Adipocyte (in vitro differentiated cells): ENCODE measurements around the gene GNMT.
A peak's percentile ranks its signal among the peaks of the same experiment; 100 is the strongest.

Source experiments
- DNase-seq: peaks from one replicate; pipeline ENCODE4 v3.0.0-alpha.2; 2015; ENCODE audit warnings: low read depth
- H3K27me3 ChIP-seq: replicated peaks from 2 replicates; pipeline ENCODE4 v1.7.0; 2013; ENCODE audit warnings: mild to moderate bottlenecking, low read length, moderate library complexity; ENCODE audit not compliant: control insufficient read depth, insufficient read depth
- H3K36me3 ChIP-seq: 2 replicates; pipeline ENCODE4 v1.7.0; 2013; ENCODE audit warnings: low read length, mild to moderate bottlenecking, moderate library complexity; ENCODE audit not compliant: control insufficient read depth, insufficient read depth, severe bottlenecking
- H3K4me1 ChIP-seq: 2 replicates; pipeline ENCODE4 v1.7.0; 2013; ENCODE audit warnings: mild to moderate bottlenecking, low read length, moderate library complexity; ENCODE audit not compliant: control insufficient read depth, insufficient read depth
- H3K4me3 ChIP-seq: 2 replicates; pipeline ENCODE4 v1.7.0; 2013; ENCODE audit warnings: mild to moderate bottlenecking, low read length, moderate library complexity
- H3K9ac ChIP-seq: 2 replicates; pipeline ENCODE4 v1.7.0; 2013; ENCODE audit warnings: mild to moderate bottlenecking, low read length, moderate library complexity
- H3K9me3 ChIP-seq: 2 replicates; pipeline ENCODE4 v1.7.0; 2013; ENCODE audit warnings: mild to moderate bottlenecking, low read length, moderate library complexity; ENCODE audit not compliant: control insufficient read depth

The GNMT gene

DNA sequence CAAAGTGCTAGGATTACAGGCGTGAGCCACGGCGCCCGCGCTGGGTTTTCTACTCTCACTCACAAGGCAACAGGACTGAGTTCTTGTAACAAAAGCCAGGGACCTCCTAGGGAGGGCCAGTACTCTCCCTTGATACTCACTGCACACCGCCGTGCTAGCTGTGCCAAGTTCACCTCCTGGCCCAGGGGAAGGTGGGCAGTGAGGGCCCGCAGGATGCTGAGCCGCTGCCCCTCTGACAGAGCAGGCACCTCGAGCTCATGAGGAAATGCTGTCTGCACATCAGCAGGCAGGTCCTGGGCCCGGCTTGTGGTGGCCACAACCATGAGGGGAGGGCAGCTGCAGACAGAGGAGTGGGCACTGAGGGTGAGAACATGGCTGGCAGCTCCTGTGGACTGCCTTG, 6.7 kb downstream of the GNMT start:
- Histone ChIP-seq H3K9me3 (no peaks in the 10 kb centered on the region), H3K36me3 (peaks cover 25% of the 10 kb centered on the region), H3K27me3 (no peaks in the 10 kb centered on the region), H3K9ac (no peak overlapping the region), H3K4me1 (peaks cover 12% of the 10 kb centered on the region), H3K4me3 (no peak overlapping the region)
- DNase-seq, result no peak

DNA sequence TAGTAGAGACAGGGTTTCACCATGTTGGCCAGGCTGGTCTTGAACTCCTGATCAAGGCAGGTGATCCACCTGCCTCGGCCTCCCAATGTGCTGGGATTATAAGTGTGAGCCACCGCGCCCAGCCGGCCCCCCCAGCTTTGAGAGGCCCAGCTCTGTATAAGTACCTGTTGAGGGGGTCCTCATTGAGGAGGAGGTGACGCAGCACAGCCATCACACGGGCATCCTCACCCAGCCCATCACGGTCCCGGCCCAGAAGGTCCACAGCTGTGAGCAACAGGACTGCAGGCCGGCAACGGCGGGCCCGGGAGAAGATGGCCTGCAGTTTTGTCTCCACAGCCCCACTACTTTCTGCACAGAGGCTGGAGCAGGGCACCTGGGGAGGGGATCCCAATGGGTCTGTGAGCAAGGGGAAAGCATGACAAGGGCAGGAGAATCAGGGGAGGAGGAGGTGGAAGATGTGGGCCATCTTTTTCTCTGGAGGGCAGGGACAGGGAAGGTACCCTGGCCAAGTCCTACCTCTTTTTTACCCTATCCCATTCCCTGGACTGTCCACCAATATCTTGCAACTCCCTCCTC, 7.7 kb downstream of the GNMT start:
- no peak overlapping the region for H3K9ac ChIP-seq
- H3K4me3 ChIP-seq, result no peak overlapping the region
- peaks cover 25% of the 10 kb centered on the region for H3K36me3 ChIP-seq
- H3K4me1 ChIP-seq, result peaks cover 12% of the 10 kb centered on the region
- H3K9me3 ChIP-seq, result no peaks in the 10 kb centered on the region
- no peak for DNase-seq
- H3K27me3 ChIP-seq, result no peaks in the 10 kb centered on the region

GRCh38 chr6:42968783-42969182, 8.2 kb downstream of the GNMT start:
- Histone ChIP-seq H3K9ac (no peak overlapping the region), H3K27me3 (no peaks in the 10 kb centered on the region), H3K36me3 (peaks cover 25% of the 10 kb centered on the region), H3K9me3 (no peaks in the 10 kb centered on the region), H3K4me3 (no peak overlapping the region), H3K4me1 (peaks cover 12% of the 10 kb centered on the region)
- no peak for DNase-seq

- Histone ChIP-seq H3K9me3 (no peaks in the 10 kb centered on the region), H3K4me1 (peaks cover 12% of the 10 kb centered on the region), H3K9ac (no peak overlapping the region), H3K4me3 (no peak overlapping the region), H3K27me3 (no peaks in the 10 kb centered on the region), H3K36me3 (peaks cover 22% of the 10 kb centered on the region)
- DNase-seq, result no peak
Observed at GRCh38 chr6:42969431-42969830, 8.9 kb downstream of the GNMT start.

GRCh38 chr6:42969934-42970333, 9.4 kb downstream of the GNMT start:
- Histone ChIP-seq H3K9me3 (no peaks in the 10 kb centered on the region), H3K9ac (no peak overlapping the region), H3K36me3 (peaks cover 17% of the 10 kb centered on the region), H3K4me3 (no peak overlapping the region), H3K4me1 (peaks cover 12% of the 10 kb centered on the region), H3K27me3 (no peaks in the 10 kb centered on the region)
- no peak for DNase-seq

DNA sequence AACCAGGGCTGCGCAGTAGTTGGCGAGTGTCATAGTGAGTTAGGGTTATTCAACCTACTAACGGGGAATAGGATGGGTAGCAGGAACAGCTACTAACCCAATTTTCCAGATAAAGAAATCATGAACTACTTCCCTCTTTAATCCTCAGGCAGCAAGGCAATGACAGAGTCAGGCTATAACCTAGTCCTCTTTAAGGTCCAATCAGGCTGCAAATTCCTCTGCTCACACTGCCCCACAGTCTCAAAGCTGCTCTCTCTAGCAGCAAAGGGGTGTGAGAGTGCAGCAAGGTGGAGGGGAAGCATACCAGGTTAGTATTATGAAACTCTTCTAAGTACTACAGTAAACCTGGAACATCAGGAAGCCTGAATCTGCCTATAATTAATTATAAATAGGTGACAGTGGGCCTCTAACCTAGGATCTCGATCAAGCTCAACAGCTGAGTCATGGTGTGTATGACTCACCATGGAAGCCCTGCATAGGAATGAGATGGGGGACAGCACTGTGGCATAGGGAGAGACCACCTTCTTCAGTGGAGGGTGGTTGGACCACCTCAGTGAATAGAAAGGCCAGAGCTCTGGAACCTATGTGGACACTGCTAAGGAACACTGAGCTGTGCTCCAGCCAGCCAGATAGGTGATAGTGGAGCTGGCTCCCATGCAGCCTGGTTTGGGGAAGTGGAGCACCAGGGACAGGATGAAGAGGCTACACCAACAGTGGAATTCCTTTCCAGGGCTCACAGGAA, 10.5 kb downstream of the GNMT start:
- Histone ChIP-seq H3K9ac (no peak overlapping the region), H3K4me3 (no peak overlapping the region), H3K36me3 (peaks cover 15% of the 10 kb centered on the region), H3K9me3 (no peaks in the 10 kb centered on the region), H3K4me1 (peaks cover 12% of the 10 kb centered on the region), H3K27me3 (no peaks in the 10 kb centered on the region)
- peak; percentile 36 for DNase-seq

- peaks cover 16% of the 10 kb centered on the region for H3K4me1 ChIP-seq
Observed at GRCh38 chr6:42971746-42972327, 11.3 kb downstream of the GNMT start.

DNA sequence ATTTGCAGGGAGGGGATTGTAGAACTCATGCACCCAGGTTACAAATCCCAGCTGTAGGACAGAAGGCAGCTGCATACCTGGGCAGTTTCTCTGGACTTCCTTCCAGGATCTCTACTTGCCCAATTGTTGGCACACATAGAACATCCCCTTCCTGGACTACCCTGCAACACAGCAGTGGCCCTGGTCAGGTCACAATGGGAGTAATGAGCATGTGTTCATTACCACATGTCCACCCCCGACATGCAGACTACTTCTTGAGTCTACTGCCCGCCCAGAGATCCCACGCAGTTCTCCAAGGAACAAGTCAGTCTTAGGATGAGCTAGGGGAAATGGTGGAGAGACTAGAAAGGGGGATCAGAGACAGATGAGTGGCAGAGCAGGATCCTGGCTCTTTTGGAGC, 13.4 kb downstream of the GNMT start:
- Histone ChIP-seq H3K36me3 (no peaks in the 10 kb centered on the region), H3K9me3 (no peaks in the 10 kb centered on the region), H3K4me1 (peaks cover 30% of the 10 kb centered on the region), H3K4me3 (no peak overlapping the region), H3K9ac (no peak overlapping the region), H3K27me3 (no peaks in the 10 kb centered on the region)
- no peak for DNase-seq

More at GRCh38 chr6:42971746-42972327, 11.3 kb downstream of the GNMT start:
- H3K9me3 ChIP-seq, result no peaks in the 10 kb centered on the region
- no peak for DNase-seq
- H3K9ac ChIP-seq, result no peak overlapping the region
- no peaks in the 10 kb centered on the region for H3K27me3 ChIP-seq
- H3K4me3 ChIP-seq, result no peak overlapping the region
- H3K36me3 ChIP-seq, result peaks cover 9% of the 10 kb centered on the region

DNA sequence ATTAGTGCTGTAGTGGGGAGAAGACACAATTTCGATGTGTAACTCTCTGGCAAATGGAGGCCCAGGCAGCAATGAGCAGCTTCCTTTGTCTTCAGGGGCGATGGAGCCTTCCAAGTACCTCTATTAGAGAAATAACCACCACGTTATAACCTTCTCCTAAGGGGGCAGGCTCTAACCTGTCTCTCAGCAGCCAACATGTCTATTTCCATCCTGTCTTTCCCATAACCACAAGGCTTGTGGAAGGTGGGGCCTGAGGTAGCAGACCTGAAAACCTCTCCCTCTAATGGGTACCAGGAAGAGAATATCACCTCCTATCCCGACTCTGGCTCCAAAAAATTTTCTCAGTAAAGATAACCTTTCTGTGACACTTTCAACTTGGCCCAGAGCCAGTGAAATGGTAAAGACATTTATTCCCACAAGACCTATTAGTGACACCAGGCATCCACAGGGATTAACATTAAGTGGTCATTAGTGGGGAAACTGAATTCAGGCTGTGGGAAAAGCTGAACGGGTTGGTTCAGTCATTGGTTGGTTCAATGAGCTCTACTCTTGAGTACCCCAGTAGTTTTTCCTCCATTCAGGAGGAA, 14.5 kb downstream of the GNMT start:
- no peaks in the 10 kb centered on the region for H3K36me3 ChIP-seq
- no peak overlapping the region for H3K4me3 ChIP-seq
- DNase-seq, result no peak
- no peaks in the 10 kb centered on the region for H3K27me3 ChIP-seq
- H3K4me1 ChIP-seq, result peaks cover 39% of the 10 kb centered on the region
- H3K9me3 ChIP-seq, result no peaks in the 10 kb centered on the region
- no peak overlapping the region for H3K9ac ChIP-seq

DNA sequence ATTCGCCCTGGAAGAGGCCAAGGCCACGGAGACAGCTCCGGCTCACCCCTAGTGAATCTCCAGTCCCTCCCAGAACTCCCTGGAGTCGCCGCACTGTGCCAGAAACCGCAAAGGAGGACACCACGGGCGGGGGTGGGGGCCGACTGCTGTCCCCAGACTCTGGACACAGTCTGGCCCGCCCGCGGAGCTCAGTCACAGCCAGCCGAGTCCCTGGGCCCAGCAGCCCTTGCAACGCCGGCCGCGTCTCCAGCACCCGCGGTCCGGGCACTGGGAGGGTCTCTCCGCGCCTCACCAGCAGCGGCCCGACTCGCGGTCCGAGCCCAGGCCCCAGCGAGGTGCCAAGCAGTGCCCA, 17.9 kb downstream of the GNMT start:
- Histone ChIP-seq H3K36me3 (no peaks in the 10 kb centered on the region), H3K9ac (peak overlapping the region; percentile 96), H3K4me1 (peaks cover 27% of the 10 kb centered on the region), H3K9me3 (no peaks in the 10 kb centered on the region), H3K4me3 (peak overlapping the region; percentile 86), H3K27me3 (no peaks in the 10 kb centered on the region)
- DNase-seq, result peak; percentile 57

DNA sequence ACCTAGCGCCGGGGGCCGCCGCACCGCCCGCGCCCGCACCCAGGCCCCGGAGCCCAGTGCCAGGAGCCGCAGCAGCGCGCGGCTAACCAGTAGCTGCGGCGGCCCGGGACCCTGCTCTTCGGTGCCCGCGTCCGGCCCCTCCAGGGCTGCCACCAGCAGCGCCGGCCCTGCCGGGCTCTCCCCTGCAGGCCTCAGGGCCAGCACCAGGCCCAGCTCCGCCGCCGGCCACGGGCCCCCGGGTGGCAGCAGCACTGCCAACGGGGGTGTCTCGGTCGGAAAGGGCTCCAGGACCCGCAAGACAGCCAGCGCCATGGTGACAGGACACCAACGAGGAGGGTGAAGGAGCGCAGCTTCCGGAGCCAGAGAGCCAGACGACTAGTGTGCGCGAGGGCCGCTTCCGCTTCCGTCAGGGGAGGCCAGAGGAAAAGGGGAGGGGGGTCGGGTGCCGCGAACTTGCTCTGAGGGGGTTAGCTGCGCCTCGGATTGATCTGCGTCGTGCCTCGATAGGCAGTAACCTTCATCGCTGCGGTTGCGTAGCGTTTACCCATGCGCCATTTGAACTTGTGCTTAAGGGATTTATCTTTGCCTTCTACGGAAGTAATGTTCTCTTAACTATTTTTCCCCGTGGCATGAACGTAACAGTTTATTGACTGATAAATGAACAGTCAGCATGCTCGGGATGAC, 18.4 kb downstream of the GNMT start, which contains the start of gene PEX6:
Gene PEX6, minus strand, starts transcription at position 343 of the 684 bp plus-strand sequence. Its CDS starts 31 bp downstream, at position 312.
- Histone ChIP-seq H3K27me3 (no peaks in the 10 kb centered on the region), H3K4me1 (peaks cover 31% of the 10 kb centered on the region), H3K4me3 (peak within 1 kb of the TSS; percentile 86), H3K36me3 (no peaks in the 10 kb centered on the region), H3K9ac (peak within 1 kb of the TSS; percentile 96), H3K9me3 (no peaks in the 10 kb centered on the region)
- DNase-seq, result peak; percentile 87
